ENCODE results near the gene PTPN3.

DNA sequence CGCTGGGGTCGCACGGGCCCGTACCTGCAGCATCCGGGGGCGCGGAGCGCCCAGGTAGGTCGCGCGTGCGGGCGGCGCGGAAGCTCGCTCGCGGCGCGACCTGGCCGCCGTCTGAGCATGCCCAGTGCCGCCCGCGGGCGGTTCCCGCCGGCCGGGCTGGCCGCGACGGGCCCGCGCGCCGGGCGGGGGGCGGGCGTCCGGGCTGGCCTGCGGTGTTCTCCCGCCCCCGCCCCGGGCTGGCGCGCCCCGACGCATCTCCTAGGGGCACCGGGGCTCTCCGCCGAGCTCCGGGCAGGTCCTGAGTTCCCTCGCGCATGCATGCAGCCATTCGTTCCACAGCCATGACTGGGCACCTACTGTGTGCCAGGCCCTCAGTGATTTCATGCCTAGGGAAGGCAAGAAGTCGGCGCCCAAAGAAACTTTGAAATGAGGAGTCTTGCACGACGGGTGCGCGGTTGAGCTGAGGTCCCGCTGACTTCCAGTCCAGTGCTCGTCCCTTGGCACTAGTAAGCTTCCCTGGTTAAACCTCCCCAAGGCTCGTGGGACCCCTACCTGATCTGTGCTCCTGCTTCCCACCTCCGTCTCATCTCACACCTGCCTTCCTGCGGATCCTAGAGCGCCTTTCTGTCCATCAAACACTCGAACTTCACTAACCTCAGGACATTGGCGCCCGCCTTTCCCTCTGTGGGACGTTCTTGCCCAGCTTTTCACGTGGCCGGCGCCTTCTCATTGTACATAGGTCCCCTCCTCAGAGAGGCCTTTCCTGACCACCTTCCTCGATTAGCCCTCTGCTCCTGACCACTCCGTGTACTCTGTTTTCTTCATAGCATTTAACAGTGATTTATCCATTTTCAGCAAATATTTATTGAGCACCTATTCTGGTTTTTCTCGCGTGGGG, at the start of gene PTPN3:
- TF ChIP-seq, protein P1, sequence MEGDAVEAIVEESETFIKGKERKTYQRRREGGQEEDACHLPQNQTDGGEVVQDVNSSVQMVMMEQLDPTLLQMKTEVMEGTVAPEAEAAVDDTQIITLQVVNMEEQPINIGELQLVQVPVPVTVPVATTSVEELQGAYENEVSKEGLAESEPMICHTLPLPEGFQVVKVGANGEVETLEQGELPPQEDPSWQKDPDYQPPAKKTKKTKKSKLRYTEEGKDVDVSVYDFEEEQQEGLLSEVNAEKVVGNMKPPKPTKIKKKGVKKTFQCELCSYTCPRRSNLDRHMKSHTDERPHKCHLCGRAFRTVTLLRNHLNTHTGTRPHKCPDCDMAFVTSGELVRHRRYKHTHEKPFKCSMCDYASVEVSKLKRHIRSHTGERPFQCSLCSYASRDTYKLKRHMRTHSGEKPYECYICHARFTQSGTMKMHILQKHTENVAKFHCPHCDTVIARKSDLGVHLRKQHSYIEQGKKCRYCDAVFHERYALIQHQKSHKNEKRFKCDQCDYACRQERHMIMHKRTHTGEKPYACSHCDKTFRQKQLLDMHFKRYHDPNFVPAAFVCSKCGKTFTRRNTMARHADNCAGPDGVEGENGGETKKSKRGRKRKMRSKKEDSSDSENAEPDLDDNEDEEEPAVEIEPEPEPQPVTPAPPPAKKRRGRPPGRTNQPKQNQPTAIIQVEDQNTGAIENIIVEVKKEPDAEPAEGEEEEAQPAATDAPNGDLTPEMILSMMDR (IDR thresholded peaks at IDR 0.05) = no peak
- TF ChIP-seq EZH2phosphoT487 (IDR thresholded peaks at IDR 0.05) = peak; percentile 90
